Breast epithelium (tissue), 4 donors: Measurements from ENCODE around the gene FABP1. TPM values are rescaled to one million over a fixed set of nuclear protein-coding genes. Genes with fewer than 3 reads are reported as not detected.

Source experiments
- DNase-seq, 2 donors: peaks; one replicate each; pipeline ENCODE4 v3.0.0-alpha.2; 2019; ENCODE audit warnings: low spot score in 2 of 2
- H3K27ac ChIP-seq, 2 donors: fragments of 200-600 bp; sonication (generic) in 1 of 2; one replicate each; pipeline ENCODE4 v1.5.1; 2016 to 2019; ENCODE audit warnings: mild to moderate bottlenecking in 1 of 2
- H3K27me3 ChIP-seq, 2 donors: fragments of 200-600 bp; sonication (generic) in 1 of 2; one replicate each; pipeline versions ENCODE4 v1.5.1 to v1.6.0; 2017 to 2019; ENCODE audit warnings: control low read depth in 1 of 2, mild to moderate bottlenecking in 1 of 2
- H3K36me3 ChIP-seq: fragments of 200-600 bp; one replicate; pipeline ENCODE4 v1.5.1; 2019
- H3K4me1 ChIP-seq, 2 donors: fragments of 200-600 bp; sonication (generic); one replicate each; pipeline ENCODE4 v1.5.1; 2016 to 2019; ENCODE audit warnings: control low read depth in 1 of 2
- H3K4me3 ChIP-seq, 3 donors: fragments of 200-600 bp; sonication (generic); 1 replicate in 2 of 3; 2 replicates in 1 of 3; pipeline ENCODE4 v1.5.1; 2016 to 2019; ENCODE audit warnings: mild to moderate bottlenecking in 3 of 3, moderate library complexity in 2 of 3
- H3K9me3 ChIP-seq, 2 donors: fragments of 200-600 bp; sonication (generic) in 1 of 2; one replicate each; pipeline ENCODE4 v1.5.1; 2016 to 2019; ENCODE audit warnings: control low read depth in 1 of 2
- CTCF ChIP-seq, 3 donors: fragments of 450-650 bp; IDR thresholded peaks; one replicate each; pipeline ENCODE4 v1.5.1; 2016 to 2017; ENCODE audit warnings: antibody characterized with exemption in 3 of 3, mild to moderate bottlenecking in 3 of 3, moderate library complexity in 3 of 3
- POLR2A ChIP-seq: fragments of 450-650 bp; IDR thresholded peaks from one replicate; pipeline ENCODE4 v1.6.1; 2016; ENCODE audit warnings: antibody characterized with exemption, mild to moderate bottlenecking, moderate library complexity
- POLR2AphosphoS5 ChIP-seq, 3 donors: sonication (generic); formaldehyde crosslinking; IDR thresholded peaks; one replicate each; pipeline ENCODE4 v1.6.1; 2017; ENCODE audit warnings: antibody characterized with exemption in 3 of 3
- intact Hi-C: fragments of 100-400 bp; cut with DNase I; formaldehyde crosslinking; loops from one replicate; pipeline ENCODE4 v1.15.1; 2023; ENCODE audit warnings: low total_unique reads
- total RNA-seq, 3 donors: library from RNA; depleted of rRNA; stranded (reverse); fragments of >200 nt; gene quantifications; one replicate each; pipeline ENCODE4 v1.1.0, GENCODE V29; 2016

FABP1 gene
- total RNA-seq, 3 donors from 2014 or later, result 20.0 TPM; not detected in 2

GRCh38 chr2:88131201-88131998, 3.5 kb upstream of the FABP1 start:
- Histone ChIP-seq H3K36me3 (no peaks in the 10 kb centered on the region), H3K4me1 (no peaks in the 10 kb centered on the region), H3K27ac (no peak overlapping the region), H3K4me3 (no peak overlapping the region), H3K9me3 (no peaks in the 10 kb centered on the region), H3K27me3 (no peaks in the 10 kb centered on the region)
- intact Hi-C loops, result no loop called here
- no peak for DNase-seq
- TF ChIP-seq CTCF (IDR thresholded peaks at IDR 0.05) (no peak), POLR2A (no peak), POLR2AphosphoS5 (IDR thresholded peaks at IDR 0.05) (no peak)

- Histone ChIP-seq H3K27ac (no peak overlapping the region), H3K27me3 (no peaks in the 10 kb centered on the region), H3K9me3 (no peaks in the 10 kb centered on the region), H3K36me3 (no peaks in the 10 kb centered on the region), H3K4me1 (no peaks in the 10 kb centered on the region), H3K4me3 (no peak overlapping the region)
- no peak for TF ChIP-seq POLR2AphosphoS5 (IDR thresholded peaks at IDR 0.05)
- no peak for TF ChIP-seq CTCF (IDR thresholded peaks at IDR 0.05)
- TF ChIP-seq POLR2A, result no peak
- intact Hi-C loops, result no loop called here
- DNase-seq, result no peak
Measured at GRCh38 chr2:88129313-88129959, 1.6 kb upstream of the FABP1 start.

GRCh38 chr2:88128654-88129312, 921 bp upstream of the FABP1 start:
- TF ChIP-seq POLR2A, result no peak
- TF ChIP-seq CTCF (IDR thresholded peaks at IDR 0.05), result no peak
- TF ChIP-seq POLR2AphosphoS5 (IDR thresholded peaks at IDR 0.05), result no peak

DNA sequence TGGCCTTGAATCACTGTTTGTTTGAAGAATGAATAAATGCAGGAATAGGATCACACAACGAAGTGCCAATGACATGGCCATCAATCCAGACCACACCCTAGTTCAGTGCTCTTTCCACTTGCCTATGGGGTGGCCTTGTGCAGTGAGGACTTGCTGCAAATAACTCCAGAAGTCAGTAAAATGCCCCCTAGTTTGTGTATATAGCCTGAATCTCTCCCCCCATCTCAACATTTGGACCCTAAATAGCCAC, 299 bp downstream of the FABP1 start:
- no peaks in the 10 kb centered on the region for H3K9me3 ChIP-seq
- H3K27me3 ChIP-seq, result no peaks in the 10 kb centered on the region
- no peaks in the 10 kb centered on the region for H3K36me3 ChIP-seq
- no peak overlapping the region for H3K27ac ChIP-seq
- TF ChIP-seq POLR2A, result no peak
- no peak for TF ChIP-seq POLR2AphosphoS5 (IDR thresholded peaks at IDR 0.05)
- TF ChIP-seq CTCF (IDR thresholded peaks at IDR 0.05), result no peak
- no peak overlapping the region for H3K4me3 ChIP-seq
- no peaks in the 10 kb centered on the region for H3K4me1 ChIP-seq
- no peak for DNase-seq
- intact Hi-C loops, result no loop called here

More at GRCh38 chr2:88128654-88129312, 921 bp upstream of the FABP1 start:
- no peak for DNase-seq
- Histone ChIP-seq H3K4me3 (no peak overlapping the region), H3K36me3 (no peaks in the 10 kb centered on the region), H3K27ac (no peak overlapping the region), H3K9me3 (no peaks in the 10 kb centered on the region), H3K4me1 (no peaks in the 10 kb centered on the region), H3K27me3 (no peaks in the 10 kb centered on the region)
- intact Hi-C loops, result no loop called here
